Measurements from ENCODE around the gene TMEM134.

The TMEM134 gene

DNA sequence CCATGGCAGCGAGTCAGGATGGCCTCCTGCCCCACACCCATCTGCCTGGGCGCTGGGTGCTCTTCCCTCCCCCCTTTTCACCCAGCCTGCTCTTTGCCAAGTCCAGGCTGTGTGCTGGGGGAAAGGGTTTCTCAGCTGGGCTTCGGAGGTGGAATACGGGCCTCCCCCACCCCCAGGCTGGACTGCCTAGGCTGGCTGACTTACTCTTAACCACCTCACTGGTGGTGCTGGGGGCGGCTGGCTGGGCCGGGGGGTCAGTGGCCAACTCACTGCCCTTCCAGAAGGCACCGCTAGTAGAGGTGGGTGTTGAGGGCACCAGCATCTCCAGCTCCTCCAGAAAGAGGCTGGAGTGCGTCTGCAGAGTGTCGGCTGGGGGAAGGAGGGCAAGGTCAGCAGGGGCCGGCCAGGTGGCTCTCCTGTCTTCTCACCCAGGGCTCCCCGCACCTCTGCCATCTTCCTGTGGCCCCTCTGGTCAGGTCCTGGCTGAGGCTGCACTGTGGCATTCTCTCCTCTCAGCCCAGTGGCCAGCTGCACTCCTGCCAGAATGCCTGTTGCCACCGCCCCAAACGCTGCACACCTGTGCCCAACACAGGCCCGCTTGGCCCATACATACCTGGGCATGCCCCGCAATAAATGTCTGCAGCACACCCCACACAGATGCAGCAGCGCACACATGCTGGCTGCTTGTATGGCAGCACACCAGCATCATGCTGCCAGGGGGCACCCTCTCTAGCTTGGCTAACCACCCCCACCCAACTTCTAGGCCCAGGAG is 26.4 kb upstream of the TMEM134 start:
- Histone ChIP-seq H3K36me3 (ENCODE audit: control insufficient read depth, low read length) (peaks cover 74% of the 10 kb centered on the region), H3K4me1 (ENCODE audit: control insufficient read depth, low read length) (no peaks in the 10 kb centered on the region), H3K9me2 (replicated peaks; ENCODE audit: control insufficient read depth, low read length) (no peaks in the 10 kb centered on the region), H3K27ac (ENCODE audit: low read depth, low read length) (no peak overlapping the region), H3K9me3 (ENCODE audit: control insufficient read depth, insufficient read depth, low read length) (no peaks in the 10 kb centered on the region), H3K27me3 (ENCODE audit: control insufficient read depth, low read length) (no peaks in the 10 kb centered on the region), H3K79me2 (ENCODE audit: control insufficient read depth, low read length) (no peaks in the 10 kb centered on the region), H3K4me2 (ENCODE audit: low read length) (no peak overlapping the region), H3K4me3 (ENCODE audit: low read length) (no peak overlapping the region), H4K20me1 (ENCODE audit: control insufficient read depth, insufficient read depth, low read depth, low read length) (no peaks in the 10 kb centered on the region), H3F3A (ENCODE audit: control insufficient read depth, insufficient read depth) (peaks cover 4% of the 10 kb centered on the region; the same call in 1 of the 2 replicates)
- TF ChIP-seq CTCF (IDR thresholded peaks at IDR 0.05; ENCODE audit: low read depth, low read length, poor library complexity, severe bottlenecking) (no peak), EZH2phosphoT487 (IDR thresholded peaks at IDR 0.05; ENCODE audit: borderline replicate concordance, low read length) (no peak)

- Histone ChIP-seq H4K20me1 (ENCODE audit: control insufficient read depth, insufficient read depth, low read depth, low read length) (no peaks in the 10 kb centered on the region), H3F3A (ENCODE audit: control insufficient read depth, insufficient read depth) (peaks cover 4% of the 10 kb centered on the region; the same call in 1 of the 2 replicates), H3K9me3 (ENCODE audit: control insufficient read depth, insufficient read depth, low read length) (no peaks in the 10 kb centered on the region), H3K79me2 (ENCODE audit: control insufficient read depth, low read length) (no peaks in the 10 kb centered on the region), H3K4me1 (ENCODE audit: control insufficient read depth, low read length) (no peaks in the 10 kb centered on the region), H3K36me3 (ENCODE audit: control insufficient read depth, low read length) (peaks cover 74% of the 10 kb centered on the region), H3K27ac (ENCODE audit: low read depth, low read length) (no peak overlapping the region), H3K9me2 (replicated peaks; ENCODE audit: control insufficient read depth, low read length) (no peaks in the 10 kb centered on the region), H3K4me3 (ENCODE audit: low read length) (no peak overlapping the region), H3K4me2 (ENCODE audit: low read length) (no peak overlapping the region), H3K27me3 (ENCODE audit: control insufficient read depth, low read length) (no peaks in the 10 kb centered on the region)
- TF ChIP-seq CTCF (IDR thresholded peaks at IDR 0.05; ENCODE audit: low read depth, low read length, poor library complexity, severe bottlenecking) (no peak), EZH2phosphoT487 (IDR thresholded peaks at IDR 0.05; ENCODE audit: borderline replicate concordance, low read length) (no peak)
Observed at GRCh38 chr11:67494371-67495233, 25.6 kb upstream of the TMEM134 start.

DNA sequence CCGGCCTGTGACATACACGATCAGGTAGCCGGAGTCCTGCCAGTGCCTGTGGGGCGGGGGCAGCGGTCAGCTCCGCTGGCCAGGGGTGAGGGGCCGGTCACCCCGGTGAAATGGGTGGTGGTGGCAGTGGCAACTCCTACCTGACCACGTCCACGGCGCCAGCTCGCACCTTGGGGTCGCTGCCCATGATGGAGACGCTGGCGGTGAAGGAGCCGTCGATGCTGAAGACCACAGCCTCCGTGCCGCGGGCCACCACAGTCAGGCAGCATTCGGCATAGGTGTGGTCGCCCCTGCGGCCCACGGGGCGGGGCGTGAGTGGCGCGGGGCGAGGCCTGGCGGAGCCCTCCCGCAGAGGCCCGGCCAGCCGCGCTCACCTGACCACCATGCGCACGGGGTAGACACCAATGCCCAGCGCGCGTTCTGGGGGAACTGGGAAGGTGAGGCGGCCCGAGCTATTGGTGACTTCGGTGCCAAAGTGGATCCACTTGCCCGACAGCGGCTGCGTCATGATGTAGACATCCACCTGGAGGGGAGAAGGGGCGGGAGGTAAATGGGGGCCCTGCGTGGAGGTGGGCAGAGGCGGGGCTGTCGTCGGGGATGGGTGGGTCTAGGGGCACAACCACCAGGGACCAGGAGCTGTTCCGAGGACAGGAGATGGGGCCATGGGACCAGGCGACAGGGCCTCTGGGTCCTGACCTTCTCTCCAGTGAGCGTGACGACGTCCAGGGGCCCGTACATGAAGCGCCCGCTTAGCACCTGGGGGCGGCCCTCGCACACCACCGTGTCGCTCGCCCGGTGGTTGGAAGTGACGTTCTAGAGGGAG is 24.7 kb upstream of the TMEM134 start:
- Histone ChIP-seq H3K36me3 (ENCODE audit: control insufficient read depth, low read length) (peaks cover 82% of the 10 kb centered on the region), H3K79me2 (ENCODE audit: control insufficient read depth, low read length) (0 out of 2 replicates have a peak, but pooled peaks cover under 1% of the 10 kb centered on the region), H3K27ac (ENCODE audit: low read depth, low read length) (no peak overlapping the region), H3F3A (ENCODE audit: control insufficient read depth, insufficient read depth) (peaks cover 4% of the 10 kb centered on the region; the same call in 1 of the 2 replicates), H3K9me2 (replicated peaks; ENCODE audit: control insufficient read depth, low read length) (no peaks in the 10 kb centered on the region), H4K20me1 (ENCODE audit: control insufficient read depth, insufficient read depth, low read depth, low read length) (no peaks in the 10 kb centered on the region), H3K4me3 (ENCODE audit: low read length) (no peak overlapping the region), H3K4me2 (ENCODE audit: low read length) (no peak overlapping the region), H3K27me3 (ENCODE audit: control insufficient read depth, low read length) (no peaks in the 10 kb centered on the region), H3K9me3 (ENCODE audit: control insufficient read depth, insufficient read depth, low read length) (no peaks in the 10 kb centered on the region), H3K4me1 (ENCODE audit: control insufficient read depth, low read length) (no peaks in the 10 kb centered on the region)
- TF ChIP-seq CTCF (IDR thresholded peaks at IDR 0.05; ENCODE audit: low read depth, low read length, poor library complexity, severe bottlenecking) (no peak), EZH2phosphoT487 (IDR thresholded peaks at IDR 0.05; ENCODE audit: borderline replicate concordance, low read length) (no peak)
